Uterus (tissue), 2 donors: ENCODE results near the gene UPP1.
A peak's percentile ranks its signal among the peaks of the same experiment; 100 is the strongest.

Experiments
- CTCF ChIP-seq, 4 experiments: fragments of 200-600 bp in 2 of 4; fragments of 450-650 bp in 2 of 4; sonication (generic) in 2 of 4; IDR thresholded peaks; one replicate each; pipeline ENCODE4 v1.5.1; 2016 to 2019; ENCODE audit warnings: antibody characterized with exemption in 4 of 4, mild to moderate bottlenecking in 2 of 4, moderate library complexity in 1 of 4
- POLR2A ChIP-seq, 2 donors: fragments of 450-650 bp; IDR thresholded peaks; one replicate each; pipeline ENCODE4 v1.6.1; 2016; ENCODE audit warnings: antibody characterized with exemption in 2 of 2, mild to moderate bottlenecking in 1 of 2, moderate library complexity in 1 of 2

DNA sequence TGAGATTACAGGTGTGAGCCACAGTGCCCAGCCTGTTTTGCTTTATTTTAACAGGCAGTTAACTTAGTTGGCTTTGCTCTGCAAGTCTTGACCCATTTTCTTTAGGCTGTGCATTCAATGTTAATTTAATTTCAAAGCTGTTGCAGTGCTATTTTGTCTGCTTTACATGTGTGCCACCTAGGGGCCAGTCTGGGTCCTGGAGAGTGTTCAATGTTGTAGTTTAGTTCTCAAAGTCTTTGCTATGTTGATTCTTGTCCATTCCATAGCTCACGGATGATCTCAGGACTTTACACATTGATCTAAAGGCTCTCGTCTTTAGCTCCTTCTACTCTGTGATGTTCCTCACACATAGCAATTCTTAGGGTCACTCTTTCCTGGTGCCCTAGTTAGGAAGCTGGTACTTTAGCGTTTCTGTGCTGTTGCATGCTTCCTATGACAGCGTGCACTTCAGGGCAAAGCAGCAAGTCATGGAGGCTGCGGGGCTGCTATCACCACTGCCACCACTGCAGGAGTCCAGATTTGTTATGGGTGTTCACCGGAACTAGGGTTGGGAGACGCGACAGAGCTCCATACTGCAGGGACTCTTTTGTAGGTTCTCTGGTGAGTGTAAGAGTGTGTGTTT, 65.8 kb downstream of the UPP1 start:
- no peak for TF ChIP-seq POLR2A (IDR thresholded peaks at IDR 0.05)
- peak in 1 of 4 experiments; percentile 15 for TF ChIP-seq CTCF (IDR thresholded peaks at IDR 0.05)
